ENCODE results near the gene HIVEP3.

GRCh38 chr1:41900603-41901444, 17.9 kb downstream of the HIVEP3 start:
- TF ChIP-seq CTCF (IDR thresholded peaks at IDR 0.05): no peak
- TF ChIP-seq POLR2AphosphoS5 (IDR thresholded peaks at IDR 0.05; ENCODE audit: insufficient read depth in 1 of 2, low read depth in 1 of 2): no peak
